DOHH2 (cell line): Measurements from ENCODE around the gene IRX3.

ENCODE experiments used
- H3F3A ChIP-seq: fragments of 200-600 bp; sonication (generic), shearing (Covaris generic); 2 replicates; pipeline ENCODE4 v1.6.0; 2016; ENCODE audit warnings: antibody characterized with exemption, mild to moderate bottlenecking; ENCODE audit not compliant: control insufficient read depth, insufficient read depth
- H3K27ac ChIP-seq: fragments of 200-600 bp; sonication (generic); 2 replicates; pipeline ENCODE4 v1.5.1; 2014; ENCODE audit warnings: low read depth, mild to moderate bottlenecking, low read length, moderate library complexity
- H3K27me3 ChIP-seq: fragments of 200-600 bp; sonication (generic); 2 replicates; pipeline ENCODE4 v1.6.1; 2014; ENCODE audit warnings: mild to moderate bottlenecking, low read length, mixed read lengths; ENCODE audit not compliant: control insufficient read depth
- H3K36me3 ChIP-seq: fragments of 200-600 bp; sonication (generic); 2 replicates; pipeline ENCODE4 v1.6.1; 2014; ENCODE audit warnings: mild to moderate bottlenecking, low read length, moderate library complexity, mixed read lengths; ENCODE audit not compliant: control insufficient read depth
- H3K4me1 ChIP-seq: fragments of 200-600 bp; sonication (generic); 2 replicates; pipeline ENCODE4 v1.6.1; 2014; ENCODE audit warnings: mild to moderate bottlenecking, low read length, mixed read lengths; ENCODE audit not compliant: control insufficient read depth
- H3K4me2 ChIP-seq: fragments of 200-600 bp; sonication (generic); 2 replicates; pipeline ENCODE4 v1.6.0; 2014; ENCODE audit warnings: mild to moderate bottlenecking, low read length, moderate library complexity
- H3K4me3 ChIP-seq: fragments of 200-600 bp; sonication (generic); 2 replicates; pipeline ENCODE4 v1.5.1; 2014; ENCODE audit warnings: mild to moderate bottlenecking, low read length, mixed read lengths
- H3K79me2 ChIP-seq: fragments of 200-600 bp; sonication (generic); 2 replicates; pipeline ENCODE4 v1.6.1; 2014; ENCODE audit warnings: mild to moderate bottlenecking, low read length, mixed read lengths; ENCODE audit not compliant: control insufficient read depth
- H3K9me2 ChIP-seq: fragments of 200-600 bp; sonication (generic); replicated peaks from 2 replicates; pipeline ENCODE4 v1.6.1; 2014; ENCODE audit warnings: mild to moderate bottlenecking, low read length, mixed read lengths; ENCODE audit not compliant: control insufficient read depth
- H3K9me3 ChIP-seq: fragments of 200-600 bp; sonication (generic); 2 replicates; pipeline ENCODE4 v1.6.1; 2014; ENCODE audit warnings: antibody characterized with exemption, low read length, mixed read lengths; ENCODE audit not compliant: control insufficient read depth, insufficient read depth
- H4K20me1 ChIP-seq: fragments of 200-600 bp; sonication (generic); 2 replicates; pipeline ENCODE4 v1.6.0; 2014; ENCODE audit warnings: low read depth, mild to moderate bottlenecking, antibody characterized with exemption, low read length, moderate library complexity; ENCODE audit not compliant: control insufficient read depth, insufficient read depth
- CTCF ChIP-seq: fragments of 200-600 bp; sonication (generic); IDR thresholded peaks from one replicate; pipeline ENCODE4 v1.5.1; 2014; ENCODE audit warnings: antibody characterized with exemption, mild to moderate bottlenecking, low read depth, low read length; ENCODE audit not compliant: poor library complexity, severe bottlenecking
- EZH2phosphoT487 ChIP-seq: fragments of 200-600 bp; sonication (generic); IDR thresholded peaks from 2 replicates; pipeline ENCODE4 v1.6.1; 2017; ENCODE audit warnings: borderline replicate concordance, mild to moderate bottlenecking, antibody characterized with exemption, low read length, moderate library complexity, mixed read lengths

The IRX3 gene

DNA sequence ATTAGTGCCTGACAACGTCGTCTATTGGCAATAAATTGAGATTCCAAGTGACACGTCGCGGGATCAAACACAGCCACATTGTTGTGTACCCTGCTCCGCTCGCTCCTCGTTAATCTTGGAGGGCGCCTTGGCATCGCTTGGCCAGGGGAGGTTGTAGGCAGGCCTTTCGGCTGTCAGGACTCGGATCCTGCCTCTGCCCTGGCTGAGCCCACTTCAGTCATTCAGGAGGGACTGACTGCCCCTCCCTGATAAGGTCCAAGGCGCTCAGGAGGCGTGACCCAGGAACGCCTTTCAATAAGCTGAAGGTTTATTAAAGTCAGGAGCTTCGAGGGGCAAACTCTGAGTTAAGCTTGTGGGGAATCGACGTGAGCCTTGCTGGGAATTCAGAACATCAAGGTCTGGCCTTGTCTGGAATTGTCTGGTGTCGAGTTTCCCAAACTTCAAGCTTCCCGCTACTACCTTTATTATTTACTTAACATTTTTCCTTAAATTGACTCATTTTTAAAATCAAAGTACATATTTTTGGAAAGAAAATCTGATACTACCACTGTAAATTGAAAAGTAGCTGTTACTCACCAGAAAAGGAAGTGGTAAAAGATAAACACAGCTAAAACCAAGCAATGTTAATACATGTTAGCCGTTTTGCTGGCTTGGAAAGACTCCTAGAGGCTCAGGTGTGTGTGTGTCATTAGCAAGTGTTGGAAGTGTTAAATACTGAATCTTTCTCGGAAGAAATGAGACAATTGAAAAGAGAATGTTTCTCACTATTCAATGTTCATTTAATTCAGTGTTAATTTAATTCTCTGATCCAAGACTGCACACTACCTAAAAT lies 5.3 kb upstream of the IRX3 start:
- Histone ChIP-seq H3K4me2 (no peak overlapping the region), H3K36me3 (no peaks in the 10 kb centered on the region), H3K4me3 (no peak overlapping the region), H3K79me2 (no peaks in the 10 kb centered on the region), H3K27me3 (no peaks in the 10 kb centered on the region), H3K4me1 (no peaks in the 10 kb centered on the region), H4K20me1 (no peaks in the 10 kb centered on the region), H3K9me3 (peaks cover 8% of the 10 kb centered on the region; the same call in 1 of the 2 replicates), H3K9me2 (no peaks in the 10 kb centered on the region), H3F3A (no peaks in the 10 kb centered on the region), H3K27ac (no peak overlapping the region)
- TF ChIP-seq CTCF (no peak), EZH2phosphoT487 (no peak)

GRCh38 chr16:54290833-54291655 lies 4.5 kb upstream of the IRX3 start:
- Histone ChIP-seq H3K4me2 (no peak overlapping the region), H3K79me2 (no peaks in the 10 kb centered on the region), H3K4me3 (no peak overlapping the region), H3K9me2 (no peaks in the 10 kb centered on the region), H3K36me3 (no peaks in the 10 kb centered on the region), H3K27ac (no peak overlapping the region), H3F3A (no peaks in the 10 kb centered on the region), H3K27me3 (no peaks in the 10 kb centered on the region), H3K9me3 (peaks cover 8% of the 10 kb centered on the region; the same call in 1 of the 2 replicates), H3K4me1 (no peaks in the 10 kb centered on the region), H4K20me1 (no peaks in the 10 kb centered on the region)
- no peak for TF ChIP-seq EZH2phosphoT487
- TF ChIP-seq CTCF = no peak

DNA sequence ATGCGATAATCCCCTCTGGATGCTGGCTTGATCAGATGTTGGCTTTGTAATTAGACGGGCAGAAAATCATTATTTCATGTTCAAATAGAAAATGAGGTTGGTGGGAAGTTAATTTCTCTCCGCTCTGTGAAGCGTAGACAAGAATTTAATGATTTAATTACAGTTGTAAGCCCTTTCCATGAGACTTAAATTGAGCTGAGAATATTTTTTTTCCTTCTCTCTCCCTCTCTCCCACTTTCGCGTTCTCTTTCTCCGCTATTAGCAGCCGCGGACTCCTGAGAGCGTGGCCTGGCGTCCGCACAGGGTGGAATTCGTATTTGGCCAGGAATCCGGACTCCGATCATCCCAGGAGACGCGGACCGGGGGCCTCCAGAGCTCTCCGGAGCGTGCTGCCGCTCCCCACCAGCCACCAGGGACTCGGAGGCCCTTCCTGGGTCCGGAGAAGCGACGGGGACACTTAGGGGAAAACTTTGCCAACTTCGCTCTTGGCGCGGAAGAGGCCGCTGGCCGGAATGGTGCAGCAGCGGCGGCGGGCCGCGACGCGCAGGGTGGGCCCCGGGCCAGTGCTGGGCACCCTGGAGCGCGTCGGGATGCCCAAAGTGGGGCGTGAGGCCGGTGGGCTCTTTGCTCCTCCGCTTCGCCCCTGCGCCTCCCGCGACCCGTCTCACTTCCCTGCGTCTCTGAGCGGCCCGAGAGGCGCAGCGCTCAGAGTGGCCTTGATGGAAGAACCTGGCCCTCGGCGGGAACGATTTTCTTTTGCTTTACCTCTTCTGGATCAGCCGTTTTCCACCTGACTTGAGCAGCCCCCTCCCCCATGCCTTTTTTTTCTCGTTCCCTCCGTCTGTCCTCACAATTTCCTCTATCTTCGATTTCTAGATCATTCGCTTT lies 3.6 kb upstream of the IRX3 start:
- H3K36me3 ChIP-seq = no peaks in the 10 kb centered on the region
- no peaks in the 10 kb centered on the region for H3K79me2 ChIP-seq
- no peaks in the 10 kb centered on the region for H3K27me3 ChIP-seq
- H4K20me1 ChIP-seq = no peaks in the 10 kb centered on the region
- H3K4me3 ChIP-seq = no peak overlapping the region
- H3K9me2 ChIP-seq = no peaks in the 10 kb centered on the region
- no peaks in the 10 kb centered on the region for H3F3A ChIP-seq
- no peak overlapping the region for H3K4me2 ChIP-seq
- H3K27ac ChIP-seq = no peak overlapping the region
- no peaks in the 10 kb centered on the region for H3K4me1 ChIP-seq
- peaks cover 8% of the 10 kb centered on the region; the same call in 1 of the 2 replicates for H3K9me3 ChIP-seq
- TF ChIP-seq CTCF (no peak), EZH2phosphoT487 (no peak)
